Lower leg skin (tissue), 4 donors: ENCODE results near the gene GIGYF2. TPM values are rescaled to one million over a fixed set of nuclear protein-coding genes. Genes with fewer than 3 reads are reported as not detected.

Source experiments
- DNase-seq, 2 donors: peaks; one replicate each; pipeline ENCODE4 v3.0.0-alpha.2; 2019; ENCODE audit warnings: low spot score in 2 of 2
- H3K4me3 ChIP-seq: fragments of 200-600 bp; sonication (generic); 2 replicates; pipeline ENCODE4 v1.5.1; 2017; ENCODE audit warnings: mild to moderate bottlenecking, low read depth; ENCODE audit not compliant: poor library complexity, severe bottlenecking
- POLR2A ChIP-seq, 2 donors: fragments of 450-650 bp; IDR thresholded peaks; one replicate each; pipeline ENCODE4 v1.6.1; 2016 to 2017; ENCODE audit warnings: antibody characterized with exemption in 2 of 2, mild to moderate bottlenecking in 1 of 2, moderate library complexity in 1 of 2
- WGBS, 2 donors: methylation state at CpG; one replicate each; pipeline ENCODE4 v1.1.5; 2018; 5-methylcytosine and 5-hydroxymethylcytosine counted together
- intact Hi-C: fragments of 100-400 bp; cut with DNase I; formaldehyde crosslinking; loops from one replicate; pipeline ENCODE4 v1.15.0; 2023; ENCODE audit warnings: low total_unique reads
- total RNA-seq, 4 donors: library from RNA; depleted of rRNA; stranded (reverse); fragments of >200 nt; gene quantifications; one replicate each; pipeline ENCODE4 v1.1.0, GENCODE V29; 2016
- TF ChIP-seq, protein P1 (sequence below), 3 donors: fragments of 450-650 bp; IDR thresholded peaks; one replicate each; pipeline ENCODE4 v1.5.1; 2016; ENCODE audit warnings: antibody characterized with exemption in 3 of 3, mild to moderate bottlenecking in 3 of 3, moderate library complexity in 2 of 3

The GIGYF2 gene
- total RNA-seq, 4 donors from 2014 or later = 57.7 to 78.4 (median 72.5) TPM

GRCh38 chr2:232908695-232909094 lies 211.6 kb downstream of the GIGYF2 start:
- H3K4me3 ChIP-seq = no peak overlapping the region
- 84 to 86% methylated on average over 6 of the region's 6 CpGs for whole genome bisulfite sequencing, 2 donors
- TF ChIP-seq, protein P1, sequence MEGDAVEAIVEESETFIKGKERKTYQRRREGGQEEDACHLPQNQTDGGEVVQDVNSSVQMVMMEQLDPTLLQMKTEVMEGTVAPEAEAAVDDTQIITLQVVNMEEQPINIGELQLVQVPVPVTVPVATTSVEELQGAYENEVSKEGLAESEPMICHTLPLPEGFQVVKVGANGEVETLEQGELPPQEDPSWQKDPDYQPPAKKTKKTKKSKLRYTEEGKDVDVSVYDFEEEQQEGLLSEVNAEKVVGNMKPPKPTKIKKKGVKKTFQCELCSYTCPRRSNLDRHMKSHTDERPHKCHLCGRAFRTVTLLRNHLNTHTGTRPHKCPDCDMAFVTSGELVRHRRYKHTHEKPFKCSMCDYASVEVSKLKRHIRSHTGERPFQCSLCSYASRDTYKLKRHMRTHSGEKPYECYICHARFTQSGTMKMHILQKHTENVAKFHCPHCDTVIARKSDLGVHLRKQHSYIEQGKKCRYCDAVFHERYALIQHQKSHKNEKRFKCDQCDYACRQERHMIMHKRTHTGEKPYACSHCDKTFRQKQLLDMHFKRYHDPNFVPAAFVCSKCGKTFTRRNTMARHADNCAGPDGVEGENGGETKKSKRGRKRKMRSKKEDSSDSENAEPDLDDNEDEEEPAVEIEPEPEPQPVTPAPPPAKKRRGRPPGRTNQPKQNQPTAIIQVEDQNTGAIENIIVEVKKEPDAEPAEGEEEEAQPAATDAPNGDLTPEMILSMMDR (IDR thresholded peaks at IDR 0.05) = no peak
- TF ChIP-seq POLR2A (IDR thresholded peaks at IDR 0.05) = no peak
- intact Hi-C loops = no loop called here
- DNase-seq = no peak

Other genes with a start within 250 kb of the GIGYF2 start
- not detected for gene ALPI, start 241.2 kb upstream of the GIGYF2 start, total RNA-seq
- under 1 TPM in 2 of 4 donors, not detected in 2; 0.10 to 0.39 TPM for gene ECEL1, start 209.5 kb upstream of the GIGYF2 start, total RNA-seq
- gene PRSS56, start 176.9 kb upstream of the GIGYF2 start, total RNA-seq = not detected
- not detected for gene CHRND, start 171.2 kb upstream of the GIGYF2 start, total RNA-seq
- not detected for gene CHRNG, start 157.6 kb upstream of the GIGYF2 start, total RNA-seq
- 1 to 10 TPM; 2.2 to 5.4 (median 5.1) TPM for gene TIGD1, start 146.8 kb upstream of the GIGYF2 start, total RNA-seq
- gene EIF4E2, start 146.6 kb upstream of the GIGYF2 start, total RNA-seq = 10 to 100 TPM; 29.2 to 44.7 (median 34.6) TPM
- 10 to 100 TPM in 2 of 4 donors, 1 to 10 TPM in 2; 6.7 to 22.1 (median 14.0) TPM for gene EFHD1, start 63.7 kb upstream of the GIGYF2 start, total RNA-seq
- gene KCNJ13, start 79.2 kb downstream of the GIGYF2 start, total RNA-seq = 1 to 10 TPM in 3 of 4 donors, under 1 TPM in 1; 0.84 to 5.2 (median 3.2) TPM
- gene SNORC, start 172.9 kb downstream of the GIGYF2 start, total RNA-seq = 10 to 100 TPM in 3 of 4 donors, 1 to 10 TPM in 1; 2.5 to 27.2 (median 14.1) TPM